Measurements from ENCODE around the gene TMEM37. TPM values are rescaled to one million over a fixed set of nuclear protein-coding genes. Genes with fewer than 3 reads are reported as not detected.

Gene TMEM37, protein sequence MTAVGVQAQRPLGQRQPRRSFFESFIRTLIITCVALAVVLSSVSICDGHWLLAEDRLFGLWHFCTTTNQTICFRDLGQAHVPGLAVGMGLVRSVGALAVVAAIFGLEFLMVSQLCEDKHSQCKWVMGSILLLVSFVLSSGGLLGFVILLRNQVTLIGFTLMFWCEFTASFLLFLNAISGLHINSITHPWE
- 1.6 to 2.0 TPM (median 1.9 TPM) in 5 replicates for total RNA-seq (2022; extraction: Qiagen RNA extraction; ENCODE audit: low read depth)

DNA sequence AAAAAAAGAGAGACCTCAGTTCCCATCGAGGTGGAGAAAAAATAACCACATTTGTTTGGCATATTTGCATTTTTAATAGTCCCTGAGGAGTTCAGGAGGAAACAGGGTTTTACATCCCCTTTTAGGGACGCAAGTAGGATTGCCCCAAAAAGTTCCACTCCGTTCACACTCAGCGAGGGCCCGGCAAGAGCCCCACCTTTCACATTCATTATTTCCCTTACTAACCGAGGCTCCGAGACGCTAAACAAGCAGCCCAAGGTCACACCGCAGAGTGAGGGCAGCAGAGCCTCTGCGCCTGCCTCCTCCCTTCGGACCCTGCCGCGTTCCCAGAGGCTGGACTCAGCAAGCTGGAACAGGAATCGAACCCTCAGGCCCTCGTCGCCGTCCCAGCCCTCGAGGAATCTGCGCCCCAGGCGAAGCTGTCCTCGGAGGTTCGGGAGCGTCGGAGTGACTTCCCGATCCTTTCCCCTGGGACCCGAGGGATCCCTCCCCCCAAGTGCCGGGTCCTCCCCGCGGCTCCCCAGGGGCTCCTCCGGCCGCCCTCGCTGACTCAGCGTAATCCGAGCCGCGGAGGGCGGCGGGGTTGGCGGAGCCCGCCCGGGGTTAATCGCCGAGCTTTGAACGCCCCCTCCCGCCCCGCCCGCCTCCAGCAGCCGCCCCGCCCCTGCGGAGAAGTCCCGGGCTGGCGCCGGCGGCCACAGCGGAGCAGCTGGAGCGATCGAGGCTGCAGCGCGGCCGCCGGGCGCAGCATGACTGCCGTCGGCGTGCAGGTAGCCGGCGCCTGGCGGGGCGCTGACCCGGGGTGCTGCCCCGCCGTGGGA, at the start of gene TMEM37:
Gene TMEM37, plus strand, starts transcription at position 700 of the 821 bp plus-strand sequence. Its CDS starts 50 bp downstream, at position 750.

Other genes starting within 250 kb of the TMEM37 start
- gene STEAP3, start 208.0 kb upstream of the TMEM37 start, total RNA-seq (2022; extraction: Qiagen RNA extraction; ENCODE audit: low read depth) = 39.2 to 47.7 TPM (median 39.9 TPM) in 5 replicates
- gene C2orf76, start 65.0 kb upstream of the TMEM37 start, total RNA-seq (2022; extraction: Qiagen RNA extraction; ENCODE audit: low read depth) = 11.4 to 14.5 TPM (median 13.8 TPM) in 5 replicates
- gene DBI, start 64.9 kb upstream of the TMEM37 start, total RNA-seq (2022; extraction: Qiagen RNA extraction; ENCODE audit: low read depth) = 376 to 494 TPM (median 393 TPM) in 5 replicates
- not detected in 5 replicates for gene SCTR, start 92.6 kb downstream of the TMEM37 start, total RNA-seq (2022; extraction: Qiagen RNA extraction; ENCODE audit: low read depth)
- gene CFAP221, start 112.6 kb downstream of the TMEM37 start, total RNA-seq (2022; extraction: Qiagen RNA extraction; ENCODE audit: low read depth) = 0.17 to 0.47 TPM (median 0.33 TPM) in 5 replicates
- 21.3 to 29.2 TPM (median 26.8 TPM) in 5 replicates for gene TMEM177, start 247.3 kb downstream of the TMEM37 start, total RNA-seq (2022; extraction: Qiagen RNA extraction; ENCODE audit: low read depth)